HCT116 (cell line): ENCODE results near the gene OR51E1. TPM values are rescaled to one million over a fixed set of nuclear protein-coding genes. Genes with fewer than 3 reads are reported as not detected.

ENCODE experiments used
- ATAC-seq: fragments of 200-7000 bp; cut with Tn5 transposase; 2 replicates; pipeline ENCODE4 v1.9.1; 2020; ENCODE audit warnings: mild to moderate bottlenecking, moderate library complexity
- BruUV-seq: library from RNA; stranded (reverse); fragments of 400-500 nt; replicated peaks from 2 replicates; lab custom pipeline; 2021; lab: Mats Ljungman, UMichigan
- CTCF ChIA-PET: fragments of 300-600 bp; sonication (Branson Sonifier 250); formaldehyde crosslinking; loops from one replicate; lab custom pipeline; 2021; ENCODE audit warnings: antibody characterized with exemption; lab: Charles Lee
- POLR2A ChIA-PET: fragments of 300-600, 350-600 bp; sonication (Branson Sonifier 250); formaldehyde crosslinking; loops from one replicate; lab custom pipeline; 2021; ENCODE audit warnings: antibody characterized with exemption; lab: Charles Lee
- RAD21 ChIA-PET, 2 experiments: fragments of 300-600 bp; sonication (Branson Sonifier 250); formaldehyde crosslinking; loops; one replicate each; lab custom pipeline; 2023; ENCODE audit warnings: low total read pairs in 2 of 2; ENCODE audit not compliant: uncharacterized antibody in 2 of 2, unreplicated experiment in 2 of 2, low non-redundant PET in 1 of 2; lab: Charles Lee
- DNase-seq: peaks from one replicate; pipeline ENCODE4 v3.0.0-alpha.2; 2010; ENCODE audit warnings: low read depth, low spot score
- H2AFZ ChIP-seq: fragments of 200-600 bp; shearing (Covaris generic), sonication (generic); 2 replicates; pipeline ENCODE4 v1.6.1; 2017; ENCODE audit warnings: low read depth, mixed run types, mixed read lengths, antibody characterized with exemption, low read length; ENCODE audit not compliant: poor library complexity, severe bottlenecking
- H3K27ac ChIP-seq: 2 replicates; pipeline ENCODE4 v1.5.1; 2012; ENCODE audit warnings: low read depth, low read length
- H3K27me3 ChIP-seq: fragments of 200-600 bp; sonication (generic); 2 replicates; pipeline ENCODE4 v1.6.1; 2016; ENCODE audit warnings: mixed run types, low read length, mixed read lengths; ENCODE audit not compliant: insufficient read depth
- H3K36me3 ChIP-seq, 2 experiments: fragments of 200-500 bp in 1 of 2; fragments of 200-600 bp in 1 of 2; sonication (Bioruptor generic) in 1 of 2; sonication (generic) in 1 of 2; 2 replicates each; pipeline versions ENCODE4 v1.5.1 to v1.6.1; 2014 to 2016; ENCODE audit warnings: low read length in 2 of 2, inconsistent platforms in 1 of 2, mixed read lengths in 1 of 2, mixed run types in 1 of 2; ENCODE audit not compliant: insufficient read depth in 2 of 2, control insufficient read depth in 1 of 2
- H3K4me1 ChIP-seq, 2 experiments: fragments of 200-600 bp in 1 of 2; sonication (generic) in 1 of 2; 2 replicates each; pipeline versions ENCODE4 v1.5.1 to v1.6.1; 2012 to 2017; ENCODE audit warnings: low read length in 2 of 2, inconsistent platforms in 1 of 2, mild to moderate bottlenecking in 1 of 2, mixed read lengths in 1 of 2, mixed run types in 1 of 2, moderate library complexity in 1 of 2; ENCODE audit not compliant: insufficient read depth in 2 of 2, control insufficient read depth in 1 of 2
- H3K4me2 ChIP-seq: fragments of 200-600 bp; sonication (generic); 2 replicates; pipeline ENCODE4 v1.6.1; 2017; ENCODE audit warnings: mixed run types, low read length, mixed read lengths
- H3K4me3 ChIP-seq, 2 experiments: fragments of 200-600 bp in 1 of 2; sonication (generic) in 1 of 2; replicated peaks in 1 of 2; 2 replicates each; pipeline ENCODE4 v1.5.1; 2011 to 2016; ENCODE audit warnings: low read length in 2 of 2, control low read depth in 1 of 2, low read depth in 1 of 2, mild to moderate bottlenecking in 1 of 2, mixed read lengths in 1 of 2, mixed run types in 1 of 2
- H3K79me2 ChIP-seq: fragments of 200-600 bp; sonication (generic); 2 replicates; pipeline ENCODE4 v1.6.1; 2017; ENCODE audit warnings: mild to moderate bottlenecking, mixed run types, low read length, moderate library complexity, mixed read lengths; ENCODE audit not compliant: insufficient read depth
- H3K9ac ChIP-seq: fragments of 200-600 bp; sonication (generic); 2 replicates; pipeline ENCODE4 v1.6.1; 2016; ENCODE audit warnings: low read length, mixed read lengths
- H3K9me2 ChIP-seq: fragments of 200-600 bp; sonication (generic), shearing (Covaris generic); 2 replicates; pipeline ENCODE4 v1.6.1; 2017; ENCODE audit warnings: mixed run types, mild to moderate bottlenecking, moderate library complexity; ENCODE audit not compliant: insufficient read depth
- H3K9me3 ChIP-seq, 2 experiments: fragments of 200-500 bp in 1 of 2; fragments of 200-600 bp in 1 of 2; sonication (Bioruptor generic) in 1 of 2; sonication (generic) in 1 of 2; 2 replicates each; pipeline ENCODE4 v1.6.1; 2014 to 2017; ENCODE audit warnings: low read length in 2 of 2, mixed read lengths in 2 of 2, inconsistent platforms in 1 of 2, low read depth in 1 of 2, mild to moderate bottlenecking in 1 of 2, mixed run types in 1 of 2, moderate library complexity in 1 of 2; ENCODE audit not compliant: control insufficient read depth in 1 of 2, insufficient read depth in 1 of 2
- H4K20me1 ChIP-seq: fragments of 200-600 bp; sonication (generic), shearing (Covaris generic); 2 replicates; pipeline ENCODE4 v1.6.1; 2017; ENCODE audit warnings: mixed run types, mild to moderate bottlenecking, moderate library complexity; ENCODE audit not compliant: insufficient read depth
- CBX3 ChIP-seq: IDR thresholded peaks from 2 replicates; pipeline ENCODE4 v1.6.1; 2012; ENCODE audit warnings: low read depth
- CTCF ChIP-seq, 3 experiments: fragments of 200-600 bp in 1 of 3; sonication (generic) in 1 of 3; IDR thresholded peaks in 2 of 3; conservative IDR thresholded peaks in 1 of 3; 2 replicates each; pipeline ENCODE4 v1.5.1; 2012 to 2017; ENCODE audit warnings: low read depth in 2 of 3, low read length in 2 of 3, antibody characterized with exemption in 1 of 3, borderline replicate concordance in 1 of 3, control low read depth in 1 of 3, mild to moderate bottlenecking in 1 of 3, mixed read lengths in 1 of 3, mixed run types in 1 of 3, moderate library complexity in 1 of 3; ENCODE audit not compliant: insufficient read depth in 1 of 3
- EGR1 ChIP-seq: IDR thresholded peaks from 2 replicates; pipeline ENCODE4 v1.6.1; 2012; ENCODE audit warnings: low read depth
- ELF1 ChIP-seq: IDR thresholded peaks from 2 replicates; pipeline ENCODE4 v1.6.1; 2012; ENCODE audit warnings: low read depth, borderline replicate concordance
- FOSL1 ChIP-seq: IDR thresholded peaks from 2 replicates; pipeline ENCODE4 v1.6.1; 2012; ENCODE audit warnings: low read depth
- MAX ChIP-seq: IDR thresholded peaks from 2 replicates; pipeline ENCODE4 v1.6.1; 2012
- POLR2A ChIP-seq: IDR thresholded peaks from 2 replicates; pipeline ENCODE4 v1.7.0; 2011; ENCODE audit warnings: borderline replicate concordance; ENCODE audit not compliant: insufficient read depth, insufficient read length; ENCODE audit errors: extremely low read depth
- RAD21 ChIP-seq: IDR thresholded peaks from 2 replicates; pipeline ENCODE4 v1.6.1; 2012; ENCODE audit warnings: low read depth, mild to moderate bottlenecking
- SP1 ChIP-seq: IDR thresholded peaks from 2 replicates; pipeline ENCODE4 v1.6.1; 2012; ENCODE audit warnings: low read depth
- TCF7L2 ChIP-seq: IDR thresholded peaks from 2 replicates; pipeline ENCODE4 v1.7.0; 2011; ENCODE audit warnings: borderline replicate concordance, inconsistent platforms; ENCODE audit not compliant: insufficient read depth, insufficient read length; ENCODE audit errors: extremely low read depth
- ZNF274 ChIP-seq: fragments of 200-500 bp; sonication (Bioruptor generic); IDR thresholded peaks from 2 replicates; pipeline ENCODE4 v1.6.1; 2014; ENCODE audit warnings: mild to moderate bottlenecking, low read depth, low read length, inconsistent platforms
- intact Hi-C: fragments of 100-400 bp; cut with micrococcal nuclease; formaldehyde crosslinking; loops from 2 replicates; pipeline ENCODE4 v1.10.0; 2022
- total RNA-seq: library from RNA; stranded (reverse); gene quantifications from one replicate; pipeline ENCODE4 v1.2.1, GENCODE V29; 2021; ENCODE audit not compliant: unreplicated experiment
- TF ChIP-seq, protein P1 (sequence below): IDR thresholded peaks from 2 replicates; pipeline ENCODE4 v1.6.1; 2011; ENCODE audit warnings: mild to moderate bottlenecking, low read length, moderate library complexity; ENCODE audit not compliant: insufficient replicate concordance; ENCODE audit errors: extremely low read depth

The OR51E1 gene
- total RNA-seq, 1 experiment from 2014 or later = not detected

- H3K4me2 ChIP-seq = no peak overlapping the region
- no peak for TF ChIP-seq ELF1
- TF ChIP-seq CBX3 = no peak
- TF ChIP-seq POLR2A = no peak
- TF ChIP-seq CTCF (IDR thresholded peaks at IDR 0.05 in 2 of 3, conservative IDR thresholded peaks at IDR 0.05 in 1 of 3; ENCODE audit: borderline replicate concordance in 1 of 3, insufficient read depth in 1 of 3, low read depth in 2 of 3, low read length in 2 of 3) = no peak
- H3K27ac ChIP-seq = no peak overlapping the region
- H3K9ac ChIP-seq = no peak overlapping the region
- CTCF ChIA-PET = no interaction called here
- H3K9me3 ChIP-seq = no peaks in the 10 kb centered on the region
- no peaks in the 10 kb centered on the region for H3K4me1 ChIP-seq
- H3K4me3 ChIP-seq = no peak overlapping the region
- no peak overlapping the region for H2AFZ ChIP-seq
- intact Hi-C loops = no loop called here
- POLR2A ChIA-PET = no interaction called here
- peaks cover 25% of the 10 kb centered on the region; the same call in 1 of the 2 replicates for H3K27me3 ChIP-seq
- H3K9me2 ChIP-seq = no peaks in the 10 kb centered on the region
- no peaks in the 10 kb centered on the region for H3K79me2 ChIP-seq
- no peaks in the 10 kb centered on the region for H3K36me3 ChIP-seq
- DNase-seq (no peak), ATAC-seq (no peak)
- no peaks in the 10 kb centered on the region for H4K20me1 ChIP-seq
- RAD21 ChIA-PET = no interaction called here
- no TSS peak for BruUV-seq
Measured at GRCh38 chr11:4680341-4680740, 36.6 kb downstream of the OR51E1 start.

DNA sequence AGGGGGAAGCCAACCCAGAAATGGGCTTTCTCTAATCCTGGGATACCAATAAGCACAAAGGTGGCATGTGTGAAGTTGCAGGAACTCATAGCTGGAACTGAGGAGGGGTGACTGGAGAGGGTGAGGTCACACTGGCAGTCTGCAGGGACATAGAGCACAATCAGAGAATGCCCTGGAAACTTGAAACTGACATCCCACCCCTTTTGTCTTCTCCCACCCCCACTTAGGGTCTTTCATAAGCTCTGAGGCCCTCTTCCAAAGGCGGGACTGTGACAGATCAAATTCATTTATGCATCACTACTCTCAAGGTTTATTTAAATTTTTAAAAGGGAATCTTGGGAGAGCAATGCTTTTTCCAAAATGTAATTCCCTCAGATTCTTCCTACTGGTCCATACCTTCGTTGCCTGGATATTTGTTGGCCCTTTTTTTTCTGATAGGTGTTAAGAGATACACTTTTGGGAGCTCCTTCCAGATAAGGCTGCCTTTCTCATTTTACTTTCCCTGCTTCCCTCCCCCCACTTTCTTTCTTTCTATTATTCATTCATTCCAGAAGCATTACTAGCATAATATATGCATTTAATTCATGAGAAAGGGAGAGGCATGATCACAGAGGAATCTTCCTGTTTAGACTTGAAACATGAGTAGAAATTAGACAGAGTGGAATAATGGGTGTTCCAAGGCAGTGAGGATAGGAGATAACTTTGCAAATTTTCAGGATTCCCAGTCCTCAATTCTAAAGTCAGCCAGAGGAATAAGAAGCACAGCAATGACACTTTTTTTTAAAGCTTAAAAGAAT, 39.0 kb downstream of the OR51E1 start:
- no TSS peak for BruUV-seq
- Histone ChIP-seq H3K4me1 (no peaks in the 10 kb centered on the region), H3K9ac (no peak overlapping the region), H3K79me2 (no peaks in the 10 kb centered on the region), H3K4me2 (no peak overlapping the region), H3K9me3 (no peaks in the 10 kb centered on the region), H3K9me2 (no peaks in the 10 kb centered on the region), H3K36me3 (no peaks in the 10 kb centered on the region), H2AFZ (no peak overlapping the region), H3K27me3 (peaks cover 45% of the 10 kb centered on the region; the same call in 1 of the 2 replicates), H3K27ac (no peak overlapping the region), H4K20me1 (no peaks in the 10 kb centered on the region), H3K4me3 (no peak overlapping the region)
- ChIA-PET RAD21 (no interaction called here), CTCF (no interaction called here), POLR2A (no interaction called here)
- ATAC-seq (no peak), DNase-seq (no peak)
- intact Hi-C loops = no loop called here
- TF ChIP-seq CTCF (IDR thresholded peaks at IDR 0.05 in 2 of 3, conservative IDR thresholded peaks at IDR 0.05 in 1 of 3; ENCODE audit: borderline replicate concordance in 1 of 3, insufficient read depth in 1 of 3, low read depth in 2 of 3, low read length in 2 of 3) (no peak), EGR1 (no peak), MAX (no peak), SP1 (no peak), TCF7L2 (no peak), ZNF274 (no peak), RAD21 (no peak), FOSL1 (no peak), CBX3 (no peak)
- TF ChIP-seq, protein P1, sequence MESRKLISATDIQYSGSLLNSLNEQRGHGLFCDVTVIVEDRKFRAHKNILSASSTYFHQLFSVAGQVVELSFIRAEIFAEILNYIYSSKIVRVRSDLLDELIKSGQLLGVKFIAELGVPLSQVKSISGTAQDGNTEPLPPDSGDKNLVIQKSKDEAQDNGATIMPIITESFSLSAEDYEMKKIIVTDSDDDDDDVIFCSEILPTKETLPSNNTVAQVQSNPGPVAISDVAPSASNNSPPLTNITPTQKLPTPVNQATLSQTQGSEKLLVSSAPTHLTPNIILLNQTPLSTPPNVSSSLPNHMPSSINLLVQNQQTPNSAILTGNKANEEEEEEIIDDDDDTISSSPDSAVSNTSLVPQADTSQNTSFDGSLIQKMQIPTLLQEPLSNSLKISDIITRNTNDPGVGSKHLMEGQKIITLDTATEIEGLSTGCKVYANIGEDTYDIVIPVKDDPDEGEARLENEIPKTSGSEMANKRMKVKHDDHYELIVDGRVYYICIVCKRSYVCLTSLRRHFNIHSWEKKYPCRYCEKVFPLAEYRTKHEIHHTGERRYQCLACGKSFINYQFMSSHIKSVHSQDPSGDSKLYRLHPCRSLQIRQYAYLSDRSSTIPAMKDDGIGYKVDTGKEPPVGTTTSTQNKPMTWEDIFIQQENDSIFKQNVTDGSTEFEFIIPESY = no peak
